ENCODE data around the gene GRK3.
"Not testable (repeated sequence)": the region's sequence is repeated elsewhere in the genome, so short reads cannot be mapped to it uniquely, and the experiment has no call there.

Gene GRK3

GRCh38 chr22:25698978-25699377 lies 134.5 kb downstream of the GRK3 start:
- DNase-seq (ENCODE audit: low spot score) = no peak

- peak; percentile 60 for DNase-seq (ENCODE audit: low spot score)
Measured at GRCh38 chr22:25701056-25701780, 136.7 kb downstream of the GRK3 start.

GRCh38 chr22:25702040-25702439 lies 137.6 kb downstream of the GRK3 start:
- DNase-seq (ENCODE audit: low spot score) = no peak

GRCh38 chr22:25702571-25703167 lies 138.2 kb downstream of the GRK3 start:
- no peak for DNase-seq (ENCODE audit: low spot score)

- DNase-seq (ENCODE audit: low spot score) = no peak
Measured at GRCh38 chr22:25704701-25705100, 140.2 kb downstream of the GRK3 start.

GRCh38 chr22:25706197-25706596 lies 141.7 kb downstream of the GRK3 start:
- no peak for DNase-seq (ENCODE audit: low spot score)

GRCh38 chr22:25708430-25708829 lies 144.0 kb downstream of the GRK3 start:
- not testable (repeated sequence) for DNase-seq (ENCODE audit: low spot score)

GRCh38 chr22:25709758-25710157 lies 145.3 kb downstream of the GRK3 start:
- no peak for DNase-seq (ENCODE audit: low spot score)

GRCh38 chr22:25710501-25710900 lies 146.0 kb downstream of the GRK3 start:
- DNase-seq (ENCODE audit: low spot score) = no peak

GRCh38 chr22:25711491-25711890 lies 147.0 kb downstream of the GRK3 start:
- DNase-seq (ENCODE audit: low spot score) = no peak

GRCh38 chr22:25712661-25713400 lies 148.4 kb downstream of the GRK3 start:
- no peak for DNase-seq (ENCODE audit: low spot score)

- no peak for DNase-seq (ENCODE audit: low spot score)
Measured at GRCh38 chr22:25714070-25714469, 149.6 kb downstream of the GRK3 start.

- no peak for DNase-seq (ENCODE audit: low spot score)
Measured at GRCh38 chr22:25714739-25715138, 150.3 kb downstream of the GRK3 start.

- DNase-seq (ENCODE audit: low spot score) = no peak
Measured at GRCh38 chr22:25716637-25717036, 152.2 kb downstream of the GRK3 start.

- no peak for DNase-seq (ENCODE audit: low spot score)
Measured at GRCh38 chr22:25718135-25718840, 153.8 kb downstream of the GRK3 start.

GRCh38 chr22:25722223-25722622 lies 157.7 kb downstream of the GRK3 start:
- DNase-seq (ENCODE audit: low spot score) = no peak

- DNase-seq (ENCODE audit: low spot score) = no peak
Measured at GRCh38 chr22:25722626-25723025, 158.2 kb downstream of the GRK3 start.

GRCh38 chr22:25726241-25726640 lies 161.8 kb downstream of the GRK3 start:
- DNase-seq (ENCODE audit: low spot score) = no peak

GRCh38 chr22:25728071-25728470 lies 163.6 kb downstream of the GRK3 start:
- DNase-seq (ENCODE audit: low spot score) = no peak

GRCh38 chr22:25729016-25729995 lies 164.8 kb downstream of the GRK3 start:
- no peak for DNase-seq (ENCODE audit: low spot score)

- no peak for DNase-seq (ENCODE audit: low spot score)
Measured at GRCh38 chr22:25735650-25736049, 171.2 kb downstream of the GRK3 start.
